ENCODE results near the gene NACC1.

DNA sequence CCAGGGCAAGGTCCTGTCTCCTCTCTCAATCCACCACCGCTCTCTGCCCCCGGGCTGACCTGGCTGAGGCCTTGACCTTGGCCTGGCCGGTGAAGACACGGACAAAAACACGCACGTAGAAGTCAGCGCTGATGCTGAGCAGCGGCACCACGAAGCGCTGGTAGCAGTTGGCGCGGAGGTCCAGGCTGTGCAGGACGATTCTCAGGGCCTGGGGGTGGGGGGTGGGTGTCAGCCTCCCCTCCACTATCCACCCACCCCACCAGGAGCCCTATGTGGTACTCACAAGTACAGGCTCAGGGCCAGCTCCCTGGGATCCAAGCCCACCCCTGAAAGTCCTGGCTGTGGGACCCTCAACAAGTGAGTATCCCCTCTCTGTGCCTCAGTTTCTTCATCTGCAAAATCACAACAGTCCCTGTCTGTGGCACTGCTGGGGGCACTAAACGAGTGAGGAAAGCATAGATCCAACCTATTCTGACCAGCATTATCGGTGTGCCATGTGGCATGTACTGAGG, 7.9 kb upstream of the NACC1 start:
- no peak for TF ChIP-seq POLR2A (IDR thresholded peaks at IDR 0.05)
- TF ChIP-seq, protein P1, sequence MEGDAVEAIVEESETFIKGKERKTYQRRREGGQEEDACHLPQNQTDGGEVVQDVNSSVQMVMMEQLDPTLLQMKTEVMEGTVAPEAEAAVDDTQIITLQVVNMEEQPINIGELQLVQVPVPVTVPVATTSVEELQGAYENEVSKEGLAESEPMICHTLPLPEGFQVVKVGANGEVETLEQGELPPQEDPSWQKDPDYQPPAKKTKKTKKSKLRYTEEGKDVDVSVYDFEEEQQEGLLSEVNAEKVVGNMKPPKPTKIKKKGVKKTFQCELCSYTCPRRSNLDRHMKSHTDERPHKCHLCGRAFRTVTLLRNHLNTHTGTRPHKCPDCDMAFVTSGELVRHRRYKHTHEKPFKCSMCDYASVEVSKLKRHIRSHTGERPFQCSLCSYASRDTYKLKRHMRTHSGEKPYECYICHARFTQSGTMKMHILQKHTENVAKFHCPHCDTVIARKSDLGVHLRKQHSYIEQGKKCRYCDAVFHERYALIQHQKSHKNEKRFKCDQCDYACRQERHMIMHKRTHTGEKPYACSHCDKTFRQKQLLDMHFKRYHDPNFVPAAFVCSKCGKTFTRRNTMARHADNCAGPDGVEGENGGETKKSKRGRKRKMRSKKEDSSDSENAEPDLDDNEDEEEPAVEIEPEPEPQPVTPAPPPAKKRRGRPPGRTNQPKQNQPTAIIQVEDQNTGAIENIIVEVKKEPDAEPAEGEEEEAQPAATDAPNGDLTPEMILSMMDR (IDR thresholded peaks at IDR 0.05): no peak

Data from heart left ventricle (tissue), 13 donors.